CD14-positive monocyte (primary cell): Measurements from ENCODE around the gene DAGLA. TPM values are rescaled to one million over a fixed set of nuclear protein-coding genes. Genes with fewer than 3 reads are reported as not detected.

Source experiments
- DNase-seq, 3 donors: peaks; one replicate each; pipeline ENCODE4 v3.0.0-alpha.2; 2011 to 2022
- H2AFZ ChIP-seq: 2 replicates; pipeline ENCODE4 v1.6.0; 2012; ENCODE audit warnings: mild to moderate bottlenecking, low read depth, low read length, inconsistent platforms; ENCODE audit not compliant: insufficient read depth, poor library complexity, severe bottlenecking
- H3K27ac ChIP-seq, 2 donors: 1 replicate in 1 of 2; 2 replicates in 1 of 2; pipeline ENCODE4 v1.5.1; 2012 to 2013; ENCODE audit warnings: low read length in 2 of 2, control low read depth in 1 of 2, inconsistent platforms in 1 of 2, low read depth in 1 of 2, mild to moderate bottlenecking in 1 of 2
- H3K27me3 ChIP-seq, 2 donors: one replicate each; pipeline versions ENCODE4 v1.6.0 to v1.6.1; 2011 to 2013; ENCODE audit warnings: low read length in 2 of 2; ENCODE audit not compliant: control insufficient read depth in 2 of 2, insufficient read depth in 2 of 2
- H3K36me3 ChIP-seq, 2 donors: replicated peaks in 1 of 2; 1 replicate in 1 of 2; 2 replicates in 1 of 2; pipeline versions ENCODE4 v1.5.1 to v1.6.1; 2012 to 2013; ENCODE audit warnings: low read length in 2 of 2, control low read depth in 1 of 2, inconsistent platforms in 1 of 2, mild to moderate bottlenecking in 1 of 2; ENCODE audit not compliant: insufficient read depth in 2 of 2, control insufficient read depth in 1 of 2
- H3K4me1 ChIP-seq, 2 donors: 1 replicate in 1 of 2; 2 replicates in 1 of 2; pipeline versions ENCODE4 v1.5.1 to v1.6.1; 2012 to 2013; ENCODE audit warnings: low read length in 2 of 2, control low read depth in 1 of 2, inconsistent platforms in 1 of 2, mild to moderate bottlenecking in 1 of 2, moderate library complexity in 1 of 2; ENCODE audit not compliant: insufficient read depth in 2 of 2, control insufficient read depth in 1 of 2
- H3K4me2 ChIP-seq: replicated peaks from 2 replicates; pipeline ENCODE3; 2012; ENCODE audit warnings: low read length, moderate library complexity, mild to moderate bottlenecking; ENCODE audit not compliant: poor library complexity, severe bottlenecking; ENCODE audit errors: extremely low read depth
- H3K4me3 ChIP-seq, 3 experiments: fragments of 200-600 bp in 1 of 3; sonication (generic) in 1 of 3; replicated peaks in 1 of 3; 1 replicate in 2 of 3; 2 replicates in 1 of 3; pipeline ENCODE4 v1.5.1; 2011 to 2013; ENCODE audit warnings: low read length in 3 of 3, mild to moderate bottlenecking in 3 of 3, control low read depth in 2 of 3, low read depth in 2 of 3, inconsistent platforms in 1 of 3, moderate library complexity in 1 of 3
- H3K79me2 ChIP-seq: 2 replicates; pipeline ENCODE4 v1.6.0; 2012; ENCODE audit warnings: mild to moderate bottlenecking, control low read depth, inconsistent platforms, low read length, moderate library complexity; ENCODE audit not compliant: insufficient read depth
- H3K9ac ChIP-seq: 2 replicates; pipeline ENCODE4 v1.6.0; 2017; ENCODE audit warnings: low read length, mild to moderate bottlenecking; ENCODE audit not compliant: insufficient read depth, poor library complexity, severe bottlenecking
- H3K9me3 ChIP-seq, 2 donors: replicated peaks in 1 of 2; 1 replicate in 1 of 2; 2 replicates in 1 of 2; pipeline versions ENCODE4 v1.5.1 to v1.6.1; 2012 to 2013; ENCODE audit warnings: low read length in 2 of 2, control low read depth in 1 of 2; ENCODE audit not compliant: control insufficient read depth in 1 of 2, insufficient read depth in 1 of 2
- H4K20me1 ChIP-seq: 2 replicates; pipeline ENCODE4 v1.6.0; 2012; ENCODE audit warnings: mild to moderate bottlenecking, low read length, control low read depth, moderate library complexity; ENCODE audit not compliant: insufficient read depth
- H3K27ac Mint-ChIP-seq, 7 donors: one replicate each; pipeline ENCODE4 v1.8.0; 2020; ENCODE audit warnings: mild to moderate bottlenecking in 7 of 7, mixed read lengths in 7 of 7, moderate library complexity in 6 of 7, inconsistent platforms in 2 of 7
- H3K27me3 Mint-ChIP-seq, 3 donors: one replicate each; pipeline ENCODE4 v1.8.0; 2021 to 2022; ENCODE audit warnings: low read depth in 3 of 3, mild to moderate bottlenecking in 3 of 3, mixed read lengths in 3 of 3, moderate library complexity in 3 of 3, inconsistent platforms in 1 of 3
- H3K36me3 Mint-ChIP-seq, 2 donors: one replicate each; pipeline ENCODE4 v1.8.0; 2020; ENCODE audit warnings: mixed read lengths in 2 of 2, inconsistent platforms in 1 of 2, mild to moderate bottlenecking in 1 of 2
- H3K4me1 Mint-ChIP-seq: one replicate; pipeline ENCODE4 v1.8.0; 2020; ENCODE audit warnings: mild to moderate bottlenecking, mixed read lengths
- H3K4me3 Mint-ChIP-seq, 2 donors: one replicate each; pipeline ENCODE4 v1.8.0; 2020; ENCODE audit warnings: mild to moderate bottlenecking in 2 of 2, mixed read lengths in 2 of 2, moderate library complexity in 1 of 2
- H3K9me3 Mint-ChIP-seq, 7 donors: one replicate each; pipeline ENCODE4 v1.8.0; 2020 to 2022; ENCODE audit warnings: mixed read lengths in 7 of 7, mild to moderate bottlenecking in 6 of 7, moderate library complexity in 6 of 7, inconsistent platforms in 2 of 7
- CTCF ChIP-seq: fragments of 200-600 bp; IDR thresholded peaks from one replicate; pipeline ENCODE4 v1.8.0; 2022; ENCODE audit warnings: antibody characterized with exemption, mild to moderate bottlenecking
- WGBS: methylation state at CpG from one replicate; pipeline ENCODE4 v1.1.5; 2013; ENCODE audit warnings: missing lambda C conversion rate; ENCODE audit not compliant: insufficient coverage; 5-methylcytosine and 5-hydroxymethylcytosine counted together
- intact Hi-C, 2 donors: fragments of 100-400 bp; cut with micrococcal nuclease; formaldehyde crosslinking; loops; one replicate each; pipeline versions ENCODE4 v1.15.0 to v1.15.1; 2023
- polyA plus RNA-seq, 3 donors: library from polyadenylated mRNA; depleted of rRNA in 1 of 3; unstranded in 2 of 3; stranded (reverse) in 1 of 3; fragments of 300-500 nt in 2 of 3; fragments of >200 nt in 1 of 3; fragmentation: Illumina TruSeq in 2 of 3; gene quantifications; 1 replicate in 2 of 3; 2 replicates in 1 of 3; pipeline ENCODE4 v1.2.3, GENCODE V29; 2012 to 2021

The DAGLA gene
- polyA plus RNA-seq, 3 donors, result 0.16 to 6.7 (median 0.73) TPM

GRCh38 chr11:61750631-61751273 is 70.6 kb downstream of the DAGLA start:
- no peaks in the 10 kb centered on the region for H3K9me3 ChIP-seq
- H3K36me3 Mint-ChIP-seq, result peaks cover 0 to 4% of the 10 kb centered on the region in 2 donors
- no peak overlapping the region for H3K27ac Mint-ChIP-seq
- H3K9ac ChIP-seq, result no peak overlapping the region
- no peak for DNase-seq
- H3K4me1 ChIP-seq, result peaks cover 5 to 18% of the 10 kb centered on the region in 2 donors
- H2AFZ ChIP-seq, result no peak overlapping the region
- no peak overlapping the region for H3K27ac ChIP-seq
- 100% methylated on average over 1 of the region's 5 CpGs for WGBS
- peaks cover 0 to 6% (median 0%) of the 10 kb centered on the region in 7 donors for H3K9me3 Mint-ChIP-seq
- H3K4me3 Mint-ChIP-seq, result peak overlapping the region in 1 of 2 donors; percentile 37
- H4K20me1 ChIP-seq, result no peaks in the 10 kb centered on the region
- H3K4me2 ChIP-seq, result no peak overlapping the region
- peaks cover 4 to 37% of the 10 kb centered on the region in 2 donors for H3K27me3 ChIP-seq
- peaks cover 23 to 34% (median 30%) of the 10 kb centered on the region in 3 donors for H3K27me3 Mint-ChIP-seq
- H3K4me3 ChIP-seq, result no peak overlapping the region
- no peaks in the 10 kb centered on the region for H3K36me3 ChIP-seq
- no peaks in the 10 kb centered on the region for H3K79me2 ChIP-seq
- peaks cover 8% of the 10 kb centered on the region for H3K4me1 Mint-ChIP-seq
- intact Hi-C loops, result no loop called here
- no peak for TF ChIP-seq CTCF

GRCh38 chr11:61751384-61751783 is 71.2 kb downstream of the DAGLA start:
- H4K20me1 ChIP-seq, result no peaks in the 10 kb centered on the region
- H3K9me3 ChIP-seq, result no peaks in the 10 kb centered on the region
- Mint-ChIP-seq H3K27me3 (peaks cover 23 to 35% (median 30%) of the 10 kb centered on the region in 3 donors), H3K9me3 (peaks cover 0 to 6% (median 0%) of the 10 kb centered on the region in 7 donors), H3K4me3 (peak overlapping the region in 1 of 2 donors; percentile 83), H3K27ac (no peak overlapping the region), H3K36me3 (peaks cover 0 to 4% of the 10 kb centered on the region in 2 donors), H3K4me1 (peaks cover 14% of the 10 kb centered on the region)
- peaks cover 5 to 23% of the 10 kb centered on the region in 2 donors for H3K4me1 ChIP-seq
- no peak overlapping the region for H3K4me2 ChIP-seq
- no peak for DNase-seq
- no peak overlapping the region for H3K27ac ChIP-seq
- H2AFZ ChIP-seq, result no peak overlapping the region
- H3K36me3 ChIP-seq, result no peaks in the 10 kb centered on the region
- WGBS, result 90% methylated on average over 14 of the region's 14 CpGs
- TF ChIP-seq CTCF, result no peak
- no peak overlapping the region for H3K4me3 ChIP-seq
- H3K79me2 ChIP-seq, result no peaks in the 10 kb centered on the region
- peaks cover 4 to 37% of the 10 kb centered on the region in 2 donors for H3K27me3 ChIP-seq
- intact Hi-C loops, result no loop called here
- H3K9ac ChIP-seq, result no peak overlapping the region
